Transverse colon (tissue), 4 donors: ENCODE data around the gene GBA2. TPM values are rescaled to one million over a fixed set of nuclear protein-coding genes. Genes with fewer than 3 reads are reported as not detected.

Source experiments
- DNase-seq: peaks from one replicate; pipeline ENCODE4 v3.0.0-alpha.2; 2019
- H3K27ac ChIP-seq, 4 donors: fragments of 200-600 bp; sonication (generic); 2 replicates each; pipeline ENCODE4 v1.5.1; 2016 to 2018; ENCODE audit warnings: inconsistent platforms in 4 of 4
- H3K27me3 ChIP-seq: fragments of 200-600 bp; sonication (generic); 2 replicates; pipeline ENCODE4 v1.5.1; 2017; ENCODE audit warnings: inconsistent platforms
- H3K36me3 ChIP-seq, 4 donors: fragments of 200-600 bp; sonication (generic); 2 replicates each; pipeline ENCODE4 v1.5.1; 2017 to 2019; ENCODE audit warnings: inconsistent platforms in 4 of 4
- H3K4me1 ChIP-seq, 4 donors: fragments of 200-600 bp; sonication (generic); 2 replicates each; pipeline ENCODE4 v1.5.1; 2017 to 2020; ENCODE audit warnings: inconsistent platforms in 4 of 4
- H3K4me3 ChIP-seq, 4 donors: fragments of 200-600 bp; sonication (generic); 1 replicate in 1 of 4; 2 replicates in 3 of 4; pipeline versions ENCODE4 v1.5.1 to v1.6.1; 2017 to 2019; ENCODE audit warnings: inconsistent platforms in 4 of 4
- H3K9me3 ChIP-seq, 2 donors: fragments of 200-600 bp; sonication (generic); 2 replicates each; pipeline ENCODE4 v1.5.1; 2017 to 2019; ENCODE audit warnings: inconsistent platforms in 2 of 2
- EP300 ChIP-seq: sonication (generic); formaldehyde crosslinking; IDR thresholded peaks from one replicate; pipeline ENCODE4 v1.6.1; 2017; ENCODE audit warnings: antibody characterized with exemption, low read depth
- POLR2A ChIP-seq: fragments of 450-650 bp; IDR thresholded peaks from one replicate; pipeline ENCODE4 v1.6.1; 2016; ENCODE audit warnings: antibody characterized with exemption, mild to moderate bottlenecking, moderate library complexity
- POLR2AphosphoS5 ChIP-seq, 3 donors: sonication (generic); formaldehyde crosslinking; IDR thresholded peaks; one replicate each; pipeline ENCODE4 v1.6.1; 2016; ENCODE audit warnings: antibody characterized with exemption in 3 of 3
- WGBS, 2 donors: methylation state at CpG; one replicate each; pipeline ENCODE4 v1.1.5; 2018; ENCODE audit warnings: low coverage in 1 of 2; 5-methylcytosine and 5-hydroxymethylcytosine counted together
- in situ Hi-C, 4 donors: fragments of 200-750 bp; cut with MboI; loops; one replicate each; pipeline versions ENCODE4 v1.15.0 to v1.15.1; 2017; ENCODE audit warnings: low sequenced_read_pairs in 3 of 4, low pct_ligation_motif_present in 1 of 4, low pct_unique_long_range_greater_than_20kb in 1 of 4
- intact Hi-C: fragments of 100-400 bp; cut with DNase I; formaldehyde crosslinking; loops from one replicate; pipeline ENCODE4 v1.15.1; 2023; ENCODE audit warnings: low total_unique reads
- total RNA-seq, 4 donors: library from RNA; depleted of rRNA; stranded (reverse); fragments of >200 nt; gene quantifications; one replicate each; pipeline ENCODE4 v1.1.0, GENCODE V29; 2016
- TF ChIP-seq, protein P1 (sequence below), 5 experiments: fragments of 200-600 bp in 3 of 5; fragments of 450-650 bp in 2 of 5; sonication (generic) in 3 of 5; IDR thresholded peaks; 1 replicate in 2 of 5; 2 replicates in 3 of 5; pipeline ENCODE4 v1.5.1; 2016 to 2017; ENCODE audit warnings: antibody characterized with exemption in 5 of 5, inconsistent platforms in 3 of 5, mild to moderate bottlenecking in 2 of 5, moderate library complexity in 1 of 5

The GBA2 gene
- total RNA-seq, 4 donors from 2014 or later, result 217 to 709 (median 255) TPM

DNA sequence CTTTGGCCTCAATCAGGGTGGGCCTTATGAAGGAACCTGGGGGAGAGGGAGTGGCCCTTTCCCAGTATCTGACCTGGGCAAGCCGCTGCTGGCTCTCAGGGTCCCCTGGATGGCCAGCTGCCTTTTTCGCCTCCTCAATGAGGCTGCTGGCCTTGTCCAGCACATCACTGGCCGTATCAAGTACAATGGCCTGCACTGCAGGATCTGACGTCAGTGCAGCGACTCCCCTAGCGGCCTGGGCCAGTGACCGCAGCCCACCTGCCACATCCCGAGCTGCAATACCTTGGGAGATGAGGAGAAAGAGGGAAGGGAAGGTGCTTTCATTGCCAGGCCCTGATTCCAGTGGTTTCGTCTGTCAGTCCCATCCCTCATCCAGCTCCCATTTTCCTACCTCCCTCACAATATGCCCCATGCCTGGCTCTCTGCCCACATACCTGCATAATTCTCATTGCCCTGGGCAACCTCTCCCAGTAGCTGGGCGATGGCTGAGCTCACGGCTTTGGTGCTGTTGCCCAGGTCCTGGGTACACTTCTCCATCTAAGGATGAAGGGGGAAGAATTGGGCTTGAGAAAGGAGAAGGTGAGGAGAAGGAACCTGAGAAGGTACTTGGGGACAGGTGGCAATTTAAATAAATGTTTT lies 36.1 kb downstream of the GBA2 start:
- H3K4me3 ChIP-seq, result no peak overlapping the region
- no peak overlapping the region for H3K27ac ChIP-seq
- intact Hi-C loops, result no loop called here

DNA sequence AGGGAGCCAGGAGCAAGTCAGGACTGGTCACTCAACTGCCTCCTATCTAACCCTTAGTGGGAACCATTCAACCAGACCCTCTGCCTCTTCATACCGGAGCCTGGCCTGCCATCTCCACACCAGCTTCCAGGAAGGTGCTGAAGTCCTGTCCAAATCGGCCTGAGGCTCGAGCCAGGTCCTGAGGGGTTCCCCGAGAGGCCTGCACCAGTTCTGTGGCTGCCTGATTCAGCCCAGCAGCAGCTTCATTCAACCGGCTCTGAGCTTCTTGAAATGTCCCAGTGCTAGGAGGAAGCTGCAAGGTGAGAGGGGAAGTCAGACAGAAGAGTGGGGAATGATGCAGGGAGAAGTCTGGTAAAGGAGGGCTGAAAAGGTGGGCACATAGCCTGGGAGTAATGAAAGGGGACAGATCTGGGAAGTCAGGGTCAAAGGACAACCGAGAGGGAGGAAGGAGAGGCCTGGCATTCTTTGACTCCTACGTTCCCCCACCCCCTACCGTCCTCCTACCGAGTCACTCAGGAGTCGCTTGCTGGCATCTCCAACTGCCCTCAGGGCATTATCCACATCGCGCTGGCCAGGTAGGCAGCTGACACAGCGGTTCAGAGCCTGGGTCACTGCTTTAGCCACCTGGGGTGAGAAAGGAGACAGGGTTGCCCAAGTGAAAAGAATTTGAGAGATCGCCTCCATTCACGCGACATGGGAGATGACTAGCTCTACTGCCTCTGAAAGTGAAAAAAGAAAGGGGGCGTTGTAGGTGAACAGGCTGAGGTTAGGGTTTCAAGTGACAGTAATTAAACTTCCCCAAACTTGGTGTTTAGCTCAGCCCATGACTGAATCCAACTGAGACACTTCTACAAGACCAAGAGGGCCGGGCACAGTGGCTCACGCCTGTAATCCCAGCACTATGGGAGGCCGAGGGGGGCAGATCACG lies 37.3 kb downstream of the GBA2 start:
- Histone ChIP-seq H3K4me1 (no peaks in the 10 kb centered on the region), H3K9me3 (no peaks in the 10 kb centered on the region), H3K27me3 (no peaks in the 10 kb centered on the region), H3K36me3 (peaks cover 1 to 96% (median 46%) of the 10 kb centered on the region in 4 donors), H3K4me3 (no peak overlapping the region), H3K27ac (no peak overlapping the region)
- in situ Hi-C loops (no loop called here), intact Hi-C loops (no loop called here)
- WGBS, 2 donors, result 88% methylated on average over 6 to 21 of the region's 21 CpGs
- TF ChIP-seq POLR2A (no peak), EP300 (no peak), POLR2AphosphoS5 (IDR thresholded peaks at IDR 0.05) (no peak)
- TF ChIP-seq, protein P1, sequence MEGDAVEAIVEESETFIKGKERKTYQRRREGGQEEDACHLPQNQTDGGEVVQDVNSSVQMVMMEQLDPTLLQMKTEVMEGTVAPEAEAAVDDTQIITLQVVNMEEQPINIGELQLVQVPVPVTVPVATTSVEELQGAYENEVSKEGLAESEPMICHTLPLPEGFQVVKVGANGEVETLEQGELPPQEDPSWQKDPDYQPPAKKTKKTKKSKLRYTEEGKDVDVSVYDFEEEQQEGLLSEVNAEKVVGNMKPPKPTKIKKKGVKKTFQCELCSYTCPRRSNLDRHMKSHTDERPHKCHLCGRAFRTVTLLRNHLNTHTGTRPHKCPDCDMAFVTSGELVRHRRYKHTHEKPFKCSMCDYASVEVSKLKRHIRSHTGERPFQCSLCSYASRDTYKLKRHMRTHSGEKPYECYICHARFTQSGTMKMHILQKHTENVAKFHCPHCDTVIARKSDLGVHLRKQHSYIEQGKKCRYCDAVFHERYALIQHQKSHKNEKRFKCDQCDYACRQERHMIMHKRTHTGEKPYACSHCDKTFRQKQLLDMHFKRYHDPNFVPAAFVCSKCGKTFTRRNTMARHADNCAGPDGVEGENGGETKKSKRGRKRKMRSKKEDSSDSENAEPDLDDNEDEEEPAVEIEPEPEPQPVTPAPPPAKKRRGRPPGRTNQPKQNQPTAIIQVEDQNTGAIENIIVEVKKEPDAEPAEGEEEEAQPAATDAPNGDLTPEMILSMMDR (IDR thresholded peaks at IDR 0.05), result no peak
- DNase-seq, result no peak

More for the DNA sequence above, 36.1 kb downstream of the GBA2 start:
- no peaks in the 10 kb centered on the region for H3K4me1 ChIP-seq
- no peaks in the 10 kb centered on the region for H3K9me3 ChIP-seq
- WGBS, 2 donors, result 93% methylated on average over 11 of the region's 11 CpGs; no CpG with 5 or more reads in 1 of the 2 donors
- no peaks in the 10 kb centered on the region for H3K27me3 ChIP-seq
- H3K36me3 ChIP-seq, result peaks cover 1 to 96% (median 47%) of the 10 kb centered on the region in 4 donors
- TF ChIP-seq, protein P1 (IDR thresholded peaks at IDR 0.05), result no peak
- TF ChIP-seq POLR2AphosphoS5 (IDR thresholded peaks at IDR 0.05), result no peak
- no peak for TF ChIP-seq EP300
- TF ChIP-seq POLR2A, result no peak
- DNase-seq, result no peak
- in situ Hi-C loops, result no loop called here

DNA sequence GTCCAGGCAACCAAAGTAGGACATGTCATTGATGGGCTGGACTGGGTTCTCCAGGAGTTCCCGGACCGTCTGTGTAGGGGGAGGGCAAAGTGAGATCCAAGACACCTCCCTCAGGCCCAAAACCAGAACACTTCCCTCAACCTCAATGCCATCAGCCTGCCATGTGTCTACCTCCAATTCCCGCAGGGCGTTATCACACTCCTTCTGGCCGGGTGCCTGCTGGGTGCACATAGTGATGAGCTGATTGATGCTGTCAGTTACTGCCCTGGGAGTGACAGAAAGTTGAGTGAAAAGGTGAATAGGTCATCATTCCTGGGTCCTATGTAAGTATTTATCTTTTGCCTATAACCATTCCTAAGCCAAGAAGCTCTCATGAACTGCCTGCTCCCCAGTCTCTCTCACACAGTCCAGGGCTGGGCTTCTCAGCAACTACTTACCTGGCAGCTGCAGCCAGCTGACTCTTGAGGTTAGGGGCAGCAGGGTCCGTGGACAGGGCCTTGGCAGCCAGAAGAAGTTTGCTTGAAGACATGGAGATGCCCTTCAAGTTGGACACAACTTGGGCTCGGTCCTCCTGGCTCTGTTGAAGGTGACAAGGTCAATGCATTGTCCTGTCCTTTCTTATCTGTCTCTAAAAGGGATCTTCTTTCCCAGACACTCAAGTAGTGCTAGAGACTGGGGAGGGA lies 38.1 kb downstream of the GBA2 start:
- 88% methylated on average over 7 of the region's 7 CpGs; no CpG with 5 or more reads in 1 of the 2 donors for WGBS, 2 donors
- intact Hi-C loops (no loop called here), in situ Hi-C loops (no loop called here)
- H3K9me3 ChIP-seq, result no peaks in the 10 kb centered on the region
- no peaks in the 10 kb centered on the region for H3K4me1 ChIP-seq
- H3K36me3 ChIP-seq, result peaks cover 1 to 96% (median 44%) of the 10 kb centered on the region in 4 donors
- no peak for DNase-seq
- no peak overlapping the region for H3K4me3 ChIP-seq
- H3K27me3 ChIP-seq, result no peaks in the 10 kb centered on the region
- TF ChIP-seq POLR2A, result no peak
- no peak overlapping the region for H3K27ac ChIP-seq

DNA sequence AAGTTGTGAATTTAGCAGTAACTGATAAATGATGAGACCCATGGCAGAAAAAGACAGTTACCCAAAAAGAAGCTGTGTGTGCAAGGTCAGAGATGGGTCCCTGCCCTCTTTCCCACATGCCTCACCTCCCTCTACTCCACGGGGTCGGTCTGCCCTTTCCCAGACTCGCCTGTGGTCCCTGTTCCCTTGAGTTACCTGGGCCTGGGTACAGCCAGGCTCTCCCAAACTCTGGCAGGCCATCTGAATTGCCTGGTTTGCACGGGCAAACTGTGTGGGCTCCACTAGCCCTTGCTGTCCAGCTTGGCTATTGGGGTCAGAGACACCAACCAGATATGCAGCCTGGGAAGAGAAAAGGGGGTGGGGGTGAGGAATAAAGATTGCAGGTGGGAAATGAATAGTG lies 40.9 kb downstream of the GBA2 start:
- intact Hi-C loops (no loop called here), in situ Hi-C loops (no loop called here)
- Histone ChIP-seq H3K27me3 (no peaks in the 10 kb centered on the region), H3K4me3 (no peak overlapping the region), H3K4me1 (no peaks in the 10 kb centered on the region), H3K36me3 (peaks cover 1 to 96% (median 45%) of the 10 kb centered on the region in 4 donors), H3K27ac (no peak overlapping the region), H3K9me3 (no peaks in the 10 kb centered on the region)
- 96% methylated on average over 4 of the region's 4 CpGs; no CpG with 5 or more reads in 1 of the 2 donors for WGBS, 2 donors
- TF ChIP-seq POLR2AphosphoS5 (IDR thresholded peaks at IDR 0.05), result no peak
- TF ChIP-seq EP300, result no peak
- TF ChIP-seq, protein P1 (IDR thresholded peaks at IDR 0.05), result no peak
- no peak for TF ChIP-seq POLR2A
- no peak for DNase-seq
